HepG2 (cell line): ENCODE measurements around the gene HYDIN. TPM values are rescaled to one million over a fixed set of nuclear protein-coding genes. Genes with fewer than 3 reads are reported as not detected.
"Not testable (repeated sequence)": the region's sequence is repeated elsewhere in the genome, so short reads cannot be mapped to it uniquely, and the experiment has no call there.

Experiments
- ATAC-seq: fragments of 200-7000 bp; cut with Tn5 transposase; 3 replicates; pipeline ENCODE4 v1.9.1; 2020; ENCODE audit warnings: mild to moderate bottlenecking, moderate library complexity
- BruUV-seq: library from RNA; stranded (reverse); fragments of 400-500 nt; replicated peaks from 2 replicates; lab custom pipeline; 2021; lab: Mats Ljungman, UMichigan
- CTCF ChIA-PET: fragments of 300-600 bp; formaldehyde crosslinking; extraction: SDS; loops from one replicate; lab custom pipeline; 2021; ENCODE audit warnings: low total read pairs, inconsistent platforms, low intra/inter-chr PET ratio; lab: Yijun Ruan, JAX
- POLR2A ChIA-PET: fragments of 350-600 bp; sonication (Branson Sonifier 250); formaldehyde crosslinking; loops from one replicate; lab custom pipeline; 2020; ENCODE audit warnings: antibody characterized with exemption, inconsistent platforms; lab: Yijun Ruan, JAX
- DNase-seq: peaks from one replicate; pipeline ENCODE4 v3.0.0-alpha.2; 2015; ENCODE audit warnings: low spot score
- FAIRE-seq: peaks from 3 replicates; lab custom pipeline; 2011; peaks lifted over from hg19 to GRCh38; lab: Jason Lieb, UNC
- H2AFZ ChIP-seq: one replicate; pipeline ENCODE4 v1.6.1; 2011; ENCODE audit warnings: low read length, inconsistent platforms
- H3K27ac ChIP-seq: fragments of 300-600 bp; 3 replicates; pipeline ENCODE4 v1.8.0; 2011; ENCODE audit warnings: mixed run types, mild to moderate bottlenecking, mixed read lengths, low read length, inconsistent platforms; ENCODE audit not compliant: insufficient read depth; ENCODE audit errors: extremely low read length
- H3K27me3 ChIP-seq, 2 experiments: fragments of 200-600 bp in 1 of 2; 2 replicates in 1 of 2; 3 replicates in 1 of 2; pipeline versions ENCODE4 v1.6.0 to v1.8.0; 2011; ENCODE audit warnings: low read length in 2 of 2, mild to moderate bottlenecking in 2 of 2, moderate library complexity in 2 of 2, inconsistent platforms in 1 of 2; ENCODE audit not compliant: insufficient read depth in 2 of 2, control insufficient read depth in 1 of 2
- H3K36me3 ChIP-seq, 2 experiments: fragments of 200-600 bp in 1 of 2; replicated peaks in 1 of 2; 2 replicates in 1 of 2; 3 replicates in 1 of 2; pipeline versions ENCODE4 v1.5.1 to v1.8.0; 2011; ENCODE audit warnings: low read length in 2 of 2, inconsistent platforms in 1 of 2; ENCODE audit not compliant: insufficient read depth in 2 of 2, control insufficient read depth in 1 of 2
- H3K4me1 ChIP-seq: 2 replicates; pipeline ENCODE4 v1.5.1; 2012; ENCODE audit warnings: low read length, inconsistent platforms; ENCODE audit not compliant: insufficient read depth
- H3K4me2 ChIP-seq: 2 replicates; pipeline ENCODE4 v1.6.0; 2011; ENCODE audit warnings: low read depth, low read length, inconsistent platforms
- H3K4me3 ChIP-seq, 3 experiments: fragments of 200-600 bp in 1 of 3; sonication (generic), shearing (Covaris generic) in 1 of 3; replicated peaks in 1 of 3; 2 replicates each; pipeline ENCODE4 v1.5.1; 2011 to 2016; ENCODE audit warnings: low read length in 3 of 3, inconsistent platforms in 2 of 3, low read depth in 2 of 3, mild to moderate bottlenecking in 2 of 3, control low read depth in 1 of 3, mixed read lengths in 1 of 3; ENCODE audit not compliant: insufficient read depth in 1 of 3
- H3K79me2 ChIP-seq: one replicate; pipeline ENCODE4 v1.6.1; 2011; ENCODE audit warnings: low read length, inconsistent platforms; ENCODE audit not compliant: insufficient read depth
- H3K9ac ChIP-seq: 2 replicates; pipeline ENCODE4 v1.6.0; 2011; ENCODE audit warnings: mild to moderate bottlenecking, low read depth, low read length, inconsistent platforms; ENCODE audit not compliant: insufficient read depth
- H3K9me3 ChIP-seq: 2 replicates; pipeline ENCODE4 v1.5.1; 2012; ENCODE audit warnings: mild to moderate bottlenecking, low read length
- H4K20me1 ChIP-seq: 2 replicates; pipeline ENCODE4 v1.6.0; 2011; ENCODE audit warnings: inconsistent platforms, mild to moderate bottlenecking, low read length, moderate library complexity; ENCODE audit not compliant: insufficient read depth
- ZNF17 ChIP-seq: sonication (generic); formaldehyde crosslinking; IDR thresholded peaks from 2 replicates; pipeline ENCODE4 v1.5.0; 2020; ENCODE audit warnings: mild to moderate bottlenecking, missing genetic modification reagents
- WGBS: methylation state at CpG from one replicate; pipeline ENCODE4 v1.1.6; 2017; ENCODE audit warnings: low lambda C conversion rate; 5-methylcytosine and 5-hydroxymethylcytosine counted together
- in situ Hi-C: cut with HindIII; loops from 2 replicates; pipeline ENCODE4 v1.10.0; 2017; ENCODE audit warnings: low pct_unique_long_range_greater_than_20kb; ENCODE audit not compliant: extremely low pct_ligation_motif_present
- intact Hi-C: fragments of 100-400 bp; cut with micrococcal nuclease; formaldehyde crosslinking; loops from one replicate; pipeline ENCODE4 v1.10.0; 2022; ENCODE audit not compliant: unreplicated experiment
- polyA plus RNA-seq, 8 experiments: library from polyadenylated mRNA; depleted of rRNA in 3 of 8; stranded (reverse) in 7 of 8; unstranded in 1 of 8; fragments of >200 nt; fragmentation: Illumina TruSeq in 4 of 8; extraction: Trizol in 4 of 8; gene quantifications; 2 replicates each; pipeline versions ENCODE4 v1.2.1 to v1.2.3, GENCODE V29; 2011 to 2016; ENCODE audit warnings: low read depth in 4 of 8, missing spikeins in 1 of 8, mixed read lengths in 1 of 8; ENCODE audit not compliant: insufficient read depth in 1 of 8
- total RNA-seq, 5 experiments: library from RNA; depleted of rRNA; stranded (reverse); fragments of >200 nt; fragmentation: Illumina TruSeq; extraction: Trizol; gene quantifications; 2 replicates each; pipeline ENCODE4 v1.2.3, GENCODE V29; 2016; ENCODE audit warnings: low read depth in 1 of 5

The HYDIN gene
- total and polyA plus RNA-seq, 2 of the 13 experiments (the other 11 are each of a cell fraction or from before 2014, with no cell fraction given), result not detected

GRCh38 chr16:71172481-71173207 lies 57.9 kb downstream of the HYDIN start:
- Histone ChIP-seq H3K27me3 (no peaks in the 10 kb centered on the region), H3K4me3 (no peak overlapping the region), H3K79me2 (no peaks in the 10 kb centered on the region), H3K9me3 (no peaks in the 10 kb centered on the region), H2AFZ (no peak overlapping the region), H3K4me1 (no peaks in the 10 kb centered on the region), H4K20me1 (no peaks in the 10 kb centered on the region), H3K4me2 (no peak overlapping the region), H3K36me3 (no peaks in the 10 kb centered on the region), H3K27ac (no peak overlapping the region), H3K9ac (no peak overlapping the region)
- 26% methylated on average over 6 of the region's 6 CpGs for whole genome bisulfite sequencing
- no peak for TF ChIP-seq ZNF17 (CRISPR knock-in tag)
- CTCF ChIA-PET, result no interaction called here
- POLR2A ChIA-PET, result no interaction called here
- intact Hi-C loops (no loop called here), in situ Hi-C loops (no loop called here)
- BruUV-seq, result no TSS peak
- FAIRE-seq (no peak), ATAC-seq (no peak), DNase-seq (no peak)

- not testable (repeated sequence) for FAIRE-seq, BruUV-seq
- 54% methylated on average over 6 of the region's 8 CpGs for WGBS
Measured at GRCh38 chr16:71161007-71161406, 69.5 kb downstream of the HYDIN start.

GRCh38 chr16:71157278-71157677 lies 73.2 kb downstream of the HYDIN start:
- DNase-seq, BruUV-seq, H3K9ac ChIP-seq, H4K20me1 ChIP-seq, ATAC-seq, intact Hi-C loops, FAIRE-seq, H3K27ac ChIP-seq, in situ Hi-C loops, CTCF ChIA-PET, H2AFZ ChIP-seq, H3K36me3 ChIP-seq, POLR2A ChIA-PET, H3K4me3 ChIP-seq, H3K9me3 ChIP-seq, H3K27me3 ChIP-seq, H3K4me2 ChIP-seq, H3K4me1 ChIP-seq, H3K79me2 ChIP-seq: not testable (repeated sequence)
- 4% methylated on average over 1 of the region's 2 CpGs for WGBS

More at GRCh38 chr16:71161007-71161406, 69.5 kb downstream of the HYDIN start:
- ATAC-seq, H3K4me2 ChIP-seq, H3K9ac ChIP-seq, in situ Hi-C loops, H3K79me2 ChIP-seq, CTCF ChIA-PET, POLR2A ChIA-PET, H3K36me3 ChIP-seq, H4K20me1 ChIP-seq, H3K27ac ChIP-seq, intact Hi-C loops, DNase-seq, H3K9me3 ChIP-seq, H3K4me1 ChIP-seq, H2AFZ ChIP-seq, H3K27me3 ChIP-seq, H3K4me3 ChIP-seq: not testable (repeated sequence)

- H3K36me3 ChIP-seq, DNase-seq, H3K27me3 ChIP-seq, ATAC-seq, H3K4me1 ChIP-seq, H3K9ac ChIP-seq, H3K9me3 ChIP-seq, intact Hi-C loops, H3K79me2 ChIP-seq, H4K20me1 ChIP-seq, in situ Hi-C loops, H3K27ac ChIP-seq, CTCF ChIA-PET, H2AFZ ChIP-seq, H3K4me2 ChIP-seq, POLR2A ChIA-PET, BruUV-seq, FAIRE-seq, H3K4me3 ChIP-seq: not testable (repeated sequence)
- 22% methylated on average over 3 of the region's 6 CpGs for WGBS
Measured at GRCh38 chr16:71153329-71153728, 77.2 kb downstream of the HYDIN start.
